ENCODE measurements around the gene IKZF1. TPM values are rescaled to one million over a fixed set of nuclear protein-coding genes. Genes with fewer than 3 reads are reported as not detected.

Gene IKZF1
- total RNA-seq, 1 experiment from 2014 or later, result 0.57 TPM

DNA sequence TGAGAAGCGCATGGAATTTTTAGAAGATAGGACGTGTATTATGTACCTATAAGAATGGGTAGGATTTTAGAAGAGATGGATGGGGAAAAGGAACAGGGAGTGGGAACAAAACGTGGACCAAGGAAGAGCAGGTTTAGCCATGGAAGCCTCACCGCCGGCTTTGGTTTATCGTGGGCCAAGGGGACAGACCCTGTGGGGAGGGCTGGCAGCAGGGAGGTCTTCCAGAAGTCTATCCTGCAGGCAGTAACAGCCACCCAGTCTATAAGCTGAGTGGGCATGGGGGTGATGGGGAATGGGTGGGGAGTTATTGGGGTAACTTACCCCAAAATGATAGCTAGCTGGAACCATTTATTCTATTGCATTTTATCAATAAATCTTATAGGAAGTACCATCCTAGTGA lies 44.9 kb downstream of the IKZF1 start:
- POLR2A ChIA-PET, result no interaction called here

More for the DNA sequence above, 44.9 kb downstream of the IKZF1 start:
- Histone ChIP-seq H3K9me3 (ENCODE audit: control insufficient read depth in 1 of 2, insufficient read depth in 1 of 2, low read depth in 1 of 2, low read length in 2 of 2) (no peaks in the 10 kb centered on the region), H2AFZ (ENCODE audit: low read depth, low read length, poor library complexity, severe bottlenecking) (no peak overlapping the region), H3K9ac (ENCODE audit: low read length) (no peak overlapping the region), H3K27ac (ENCODE audit: low read depth, low read length) (no peak overlapping the region), H3K27me3 (ENCODE audit: insufficient read depth, low read length) (peaks cover 6% of the 10 kb centered on the region; the same call in 1 of the 2 replicates), H3K79me2 (ENCODE audit: insufficient read depth, low read length) (no peaks in the 10 kb centered on the region), H4K20me1 (ENCODE audit: insufficient read depth) (no peaks in the 10 kb centered on the region), H3K9me2 (ENCODE audit: insufficient read depth) (no peaks in the 10 kb centered on the region), H3K4me3 (replicated peaks in 1 of 2; ENCODE audit: low read depth in 1 of 2, low read length in 2 of 2) (no peak overlapping the region), H3K4me1 (ENCODE audit: control insufficient read depth in 1 of 2, insufficient read depth in 2 of 2, low read length in 2 of 2) (no peaks in the 10 kb centered on the region), H3K4me2 (ENCODE audit: low read length) (no peak overlapping the region), H3K36me3 (ENCODE audit: control insufficient read depth in 1 of 2, insufficient read depth in 2 of 2, low read length in 2 of 2) (no peaks in the 10 kb centered on the region)
- BruUV-seq (replicated peaks), result no TSS peak
- RAD21 ChIA-PET (ENCODE audit: low non-redundant PET in 1 of 2, low total read pairs in 2 of 2, uncharacterized antibody in 2 of 2, unreplicated experiment in 2 of 2), result no interaction called here
- TF ChIP-seq, protein P1, sequence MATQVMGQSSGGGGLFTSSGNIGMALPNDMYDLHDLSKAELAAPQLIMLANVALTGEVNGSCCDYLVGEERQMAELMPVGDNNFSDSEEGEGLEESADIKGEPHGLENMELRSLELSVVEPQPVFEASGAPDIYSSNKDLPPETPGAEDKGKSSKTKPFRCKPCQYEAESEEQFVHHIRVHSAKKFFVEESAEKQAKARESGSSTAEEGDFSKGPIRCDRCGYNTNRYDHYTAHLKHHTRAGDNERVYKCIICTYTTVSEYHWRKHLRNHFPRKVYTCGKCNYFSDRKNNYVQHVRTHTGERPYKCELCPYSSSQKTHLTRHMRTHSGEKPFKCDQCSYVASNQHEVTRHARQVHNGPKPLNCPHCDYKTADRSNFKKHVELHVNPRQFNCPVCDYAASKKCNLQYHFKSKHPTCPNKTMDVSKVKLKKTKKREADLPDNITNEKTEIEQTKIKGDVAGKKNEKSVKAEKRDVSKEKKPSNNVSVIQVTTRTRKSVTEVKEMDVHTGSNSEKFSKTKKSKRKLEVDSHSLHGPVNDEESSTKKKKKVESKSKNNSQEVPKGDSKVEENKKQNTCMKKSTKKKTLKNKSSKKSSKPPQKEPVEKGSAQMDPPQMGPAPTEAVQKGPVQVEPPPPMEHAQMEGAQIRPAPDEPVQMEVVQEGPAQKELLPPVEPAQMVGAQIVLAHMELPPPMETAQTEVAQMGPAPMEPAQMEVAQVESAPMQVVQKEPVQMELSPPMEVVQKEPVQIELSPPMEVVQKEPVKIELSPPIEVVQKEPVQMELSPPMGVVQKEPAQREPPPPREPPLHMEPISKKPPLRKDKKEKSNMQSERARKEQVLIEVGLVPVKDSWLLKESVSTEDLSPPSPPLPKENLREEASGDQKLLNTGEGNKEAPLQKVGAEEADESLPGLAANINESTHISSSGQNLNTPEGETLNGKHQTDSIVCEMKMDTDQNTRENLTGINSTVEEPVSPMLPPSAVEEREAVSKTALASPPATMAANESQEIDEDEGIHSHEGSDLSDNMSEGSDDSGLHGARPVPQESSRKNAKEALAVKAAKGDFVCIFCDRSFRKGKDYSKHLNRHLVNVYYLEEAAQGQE (IDR thresholded peaks at IDR 0.05; ENCODE audit: low read depth), result no peak
- TF ChIP-seq ZFX (IDR thresholded peaks at IDR 0.05), result no peak
- TF ChIP-seq RAD21 (IDR thresholded peaks at IDR 0.05; ENCODE audit: low read depth), result no peak
- TF ChIP-seq SIN3A (IDR thresholded peaks at IDR 0.05; ENCODE audit: low read depth), result no peak
- no peak for TF ChIP-seq CBX3 (IDR thresholded peaks at IDR 0.05; ENCODE audit: low read depth)
- no peak for DNase-seq (ENCODE audit: low read depth, low spot score)
- intact Hi-C loops (cut with micrococcal nuclease), result no loop called here
- CTCF ChIA-PET, result no interaction called here
- ATAC-seq, result no peak
